Measurements from ENCODE around the gene ADIPOQ. TPM values are rescaled to one million over a fixed set of nuclear protein-coding genes. Genes with fewer than 3 reads are reported as not detected.

The ADIPOQ gene
- under 0.01 TPM in 1 of 2 replicates, not detected in the other for total RNA-seq

GRCh38 chr3:186842426-186843038 is at the start of gene ADIPOQ:
TSS of gene ADIPOQ (plus strand) at chr3:186842710. CDS start at chr3:186853059, 10,349 bp downstream.

GRCh38 chr3:186806089-186807055 is 36.1 kb upstream of the ADIPOQ start, which contains the start of gene RFC4:
TSS of gene RFC4 (minus strand) at chr3:186806482. CDS start at chr3:186804713, 1,769 bp downstream.

Other genes with a start within 250 kb of the ADIPOQ start
- gene AHSG, start 229.7 kb upstream of the ADIPOQ start, total RNA-seq, result 0.11 TPM in 1 of 2 replicates, not detected in the other
- not detected in 2 replicates for gene FETUB, start 202.3 kb upstream of the ADIPOQ start, total RNA-seq
- not detected in 2 replicates for gene HRG, start 176.7 kb upstream of the ADIPOQ start, total RNA-seq
- not detected in 2 replicates for gene KNG1, start 125.4 kb upstream of the ADIPOQ start, total RNA-seq
- 381 and 595 TPM in 2 replicates for gene EIF4A2, start 59.1 kb upstream of the ADIPOQ start, total RNA-seq
- gene RFC4, start 36.2 kb upstream of the ADIPOQ start, total RNA-seq, result 14.6 and 23.1 TPM in 2 replicates
- 5.5 and 10.8 TPM in 2 replicates for gene ST6GAL1, start 87.8 kb downstream of the ADIPOQ start, total RNA-seq